SK-N-SH treated with all-trans-retinoic acid at 6 μM for 48 hours (cell line): ENCODE results near the gene MYLK.

Experiments
- ATAC-seq: fragments of 200-7000 bp; cut with Tn5 transposase; 3 replicates; pipeline ENCODE4 v1.9.1; 2020; ENCODE audit warnings: mild to moderate bottlenecking, moderate library complexity
- ARNTL ChIP-seq: fragments of 450-650 bp; formaldehyde crosslinking; IDR thresholded peaks from 2 replicates; pipeline ENCODE4 v1.5.0; 2020; ENCODE audit warnings: low read depth, mild to moderate bottlenecking, moderate library complexity, borderline replicate concordance
- BACH2 ChIP-seq: fragments of 250-450 bp; sonication (Bioruptor Pico); IDR thresholded peaks from 2 replicates; pipeline ENCODE4 v1.9.0; 2021; ENCODE audit warnings: mild to moderate bottlenecking, borderline replicate concordance
- CREB5 ChIP-seq: fragments of 250-450 bp; sonication (Bioruptor Pico); IDR thresholded peaks from 2 replicates; pipeline ENCODE4 v1.5.1; 2020; ENCODE audit warnings: low read depth, mild to moderate bottlenecking, moderate library complexity
- CSDC2 ChIP-seq: fragments of 250-450 bp; sonication (Bioruptor Pico); IDR thresholded peaks from 2 replicates; pipeline ENCODE4 v1.5.0; 2020; ENCODE audit warnings: mild to moderate bottlenecking, moderate library complexity
- CSRNP3 ChIP-seq: fragments of 250-450 bp; sonication (Bioruptor Pico); IDR thresholded peaks from 2 replicates; pipeline ENCODE4 v1.5.1; 2021; ENCODE audit warnings: mild to moderate bottlenecking, moderate library complexity
- ESRRG ChIP-seq: fragments of 250-450 bp; sonication (Bioruptor Pico); IDR thresholded peaks from 2 replicates; pipeline ENCODE4 v1.6.1; 2021; ENCODE audit warnings: mild to moderate bottlenecking
- GLIS3 ChIP-seq: fragments of 250-450 bp; sonication (Bioruptor Pico); IDR thresholded peaks from 2 replicates; pipeline ENCODE4 v1.5.0; 2020; ENCODE audit warnings: mild to moderate bottlenecking, moderate library complexity
- ISL1 ChIP-seq: fragments of 250-450 bp; sonication (Bioruptor Pico); IDR thresholded peaks from 2 replicates; pipeline ENCODE4 v2.1.2; 2022; ENCODE audit warnings: mild to moderate bottlenecking, moderate library complexity
- OSR1 ChIP-seq: fragments of 250-450 bp; sonication (Bioruptor Pico); IDR thresholded peaks from 2 replicates; pipeline ENCODE4 v1.8.0; 2022; ENCODE audit warnings: moderate library complexity, mild to moderate bottlenecking, inconsistent platforms
- PPARA ChIP-seq: fragments of 250-450 bp; sonication (Bioruptor Pico); IDR thresholded peaks from 2 replicates; pipeline ENCODE4 v1.5.0; 2020; ENCODE audit warnings: mild to moderate bottlenecking, borderline replicate concordance
- RARB ChIP-seq: fragments of 250-450 bp; sonication (Bioruptor Pico); IDR thresholded peaks from 2 replicates; pipeline ENCODE4 v1.8.0; 2021; ENCODE audit warnings: mild to moderate bottlenecking, moderate library complexity
- TCF4 ChIP-seq: fragments of 250-450 bp; sonication (Bioruptor Pico); IDR thresholded peaks from 2 replicates; pipeline ENCODE4 v1.8.0; 2021; ENCODE audit warnings: mild to moderate bottlenecking, moderate library complexity, borderline replicate concordance
- ZC3H10 ChIP-seq: fragments of 250-450 bp; sonication (Bioruptor Pico); IDR thresholded peaks from 2 replicates; pipeline ENCODE4 v1.5.1; 2021; ENCODE audit warnings: mild to moderate bottlenecking, moderate library complexity
- ZFP3 ChIP-seq: fragments of 250-450 bp; sonication (Bioruptor Pico); IDR thresholded peaks from 2 replicates; pipeline ENCODE4 v1.5.0; 2020; ENCODE audit warnings: mild to moderate bottlenecking, moderate library complexity
- ZFP30 ChIP-seq: fragments of 450-650 bp; formaldehyde crosslinking; IDR thresholded peaks from 2 replicates; pipeline ENCODE4 v1.5.0; 2022; ENCODE audit warnings: mild to moderate bottlenecking, moderate library complexity
- ZNF565 ChIP-seq: fragments of 450-650 bp; formaldehyde crosslinking; conservative IDR thresholded peaks from 2 replicates; pipeline ENCODE4 v1.5.0; 2020; ENCODE audit warnings: low read depth, mild to moderate bottlenecking, moderate library complexity
- ZNF70 ChIP-seq: fragments of 450-650 bp; formaldehyde crosslinking; IDR thresholded peaks from 2 replicates; pipeline ENCODE4 v1.5.0; 2020; ENCODE audit warnings: mild to moderate bottlenecking, moderate library complexity
- ZNF8 ChIP-seq: fragments of 450-650 bp; formaldehyde crosslinking; IDR thresholded peaks from 2 replicates; pipeline ENCODE4 v1.5.0; 2020; ENCODE audit warnings: mild to moderate bottlenecking, moderate library complexity
- TF ChIP-seq, protein P1 (sequence below): fragments of 250-450 bp; sonication (Bioruptor Pico); IDR thresholded peaks from 2 replicates; pipeline ENCODE4 v1.8.0; 2020; ENCODE audit warnings: mild to moderate bottlenecking, moderate library complexity, borderline replicate concordance
- TF ChIP-seq, protein P2 (sequence below): fragments of 250-450 bp; sonication (Bioruptor Pico); IDR thresholded peaks from 2 replicates; pipeline ENCODE4 v1.8.0; 2021; ENCODE audit warnings: low read depth, mild to moderate bottlenecking, moderate library complexity, borderline replicate concordance

Gene MYLK

GRCh38 chr3:123695731-123696640 lies 188.1 kb downstream of the MYLK start (continued):
- TF ChIP-seq CSRNP3 (CRISPR knock-in tag) (no peak), GLIS3 (CRISPR knock-in tag) (no peak), PPARA (no peak), ISL1 (CRISPR knock-in tag) (no peak), ARNTL (CRISPR knock-in tag) (no peak), RARB (CRISPR knock-in tag) (no peak)
- TF ChIP-seq, protein P1, sequence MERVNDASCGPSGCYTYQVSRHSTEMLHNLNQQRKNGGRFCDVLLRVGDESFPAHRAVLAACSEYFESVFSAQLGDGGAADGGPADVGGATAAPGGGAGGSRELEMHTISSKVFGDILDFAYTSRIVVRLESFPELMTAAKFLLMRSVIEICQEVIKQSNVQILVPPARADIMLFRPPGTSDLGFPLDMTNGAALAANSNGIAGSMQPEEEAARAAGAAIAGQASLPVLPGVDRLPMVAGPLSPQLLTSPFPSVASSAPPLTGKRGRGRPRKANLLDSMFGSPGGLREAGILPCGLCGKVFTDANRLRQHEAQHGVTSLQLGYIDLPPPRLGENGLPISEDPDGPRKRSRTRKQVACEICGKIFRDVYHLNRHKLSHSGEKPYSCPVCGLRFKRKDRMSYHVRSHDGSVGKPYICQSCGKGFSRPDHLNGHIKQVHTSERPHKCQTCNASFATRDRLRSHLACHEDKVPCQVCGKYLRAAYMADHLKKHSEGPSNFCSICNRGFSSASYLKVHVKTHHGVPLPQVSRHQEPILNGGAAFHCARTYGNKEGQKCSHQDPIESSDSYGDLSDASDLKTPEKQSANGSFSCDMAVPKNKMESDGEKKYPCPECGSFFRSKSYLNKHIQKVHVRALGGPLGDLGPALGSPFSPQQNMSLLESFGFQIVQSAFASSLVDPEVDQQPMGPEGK (CRISPR knock-in tag), result no peak
- TF ChIP-seq, all 23 proteins: peak for 0

DNA sequence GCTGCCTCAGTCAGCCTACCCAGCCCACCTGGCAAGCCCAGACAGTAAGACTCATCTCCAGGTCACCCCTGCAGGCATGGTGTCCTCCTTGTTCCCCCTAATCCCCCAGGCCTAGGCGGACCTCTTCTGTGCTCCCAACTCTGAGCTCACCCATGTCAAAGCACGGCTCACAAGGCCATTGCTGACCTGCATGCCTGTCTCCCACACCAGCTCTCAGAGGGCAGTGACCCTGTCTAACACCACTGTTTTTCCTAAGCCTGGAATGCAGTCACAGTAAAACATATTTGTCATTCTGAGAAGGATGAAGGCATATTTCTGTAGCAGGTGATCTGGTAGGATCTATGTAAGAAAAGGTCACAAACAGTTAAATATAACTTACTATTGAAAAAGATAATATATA lies 189.0 kb downstream of the MYLK start:
- TF ChIP-seq GLIS3 (CRISPR knock-in tag) (no peak), CREB5 (CRISPR knock-in tag) (no peak), OSR1 (CRISPR knock-in tag) (no peak), ZNF565 (CRISPR knock-in tag) (no peak), CSDC2 (CRISPR knock-in tag) (no peak)
- no peak for ATAC-seq

DNA sequence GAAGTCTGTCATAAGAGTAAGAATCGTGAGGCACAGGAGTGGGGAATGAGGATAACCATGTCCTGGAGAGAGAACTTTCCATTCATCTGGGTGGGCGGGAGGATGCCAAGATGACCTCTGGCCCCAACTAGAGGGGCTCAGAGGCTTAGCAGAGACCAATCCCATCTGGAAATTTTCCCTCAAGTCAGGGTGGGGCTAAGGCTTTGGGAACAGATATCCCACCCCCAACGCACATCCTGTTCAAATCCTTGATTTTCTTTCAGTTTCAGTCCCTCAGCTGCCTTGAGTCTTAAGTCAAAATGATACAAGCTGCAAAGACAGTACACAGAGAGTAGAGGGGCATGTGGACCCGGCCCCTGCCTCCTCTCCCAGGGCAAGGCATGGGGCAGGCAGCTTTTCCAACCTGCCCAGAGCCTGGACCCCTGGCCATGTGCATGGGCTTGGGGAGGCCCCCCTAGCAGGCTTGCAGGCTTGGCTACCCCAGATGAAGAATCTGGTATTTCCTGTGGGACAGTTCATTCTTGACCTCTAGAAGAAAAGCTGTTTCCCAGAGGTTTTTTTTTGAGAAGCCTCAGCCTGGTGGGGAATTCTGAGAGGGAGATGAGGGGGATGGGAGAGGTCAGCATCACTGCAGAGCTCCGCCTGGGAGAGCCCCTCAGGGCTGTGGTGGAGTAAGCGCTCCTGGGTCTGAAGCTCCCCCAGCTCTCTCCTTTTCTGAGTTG lies 189.6 kb downstream of the MYLK start:
- ATAC-seq, result no peak; the same call in 2 of the 3 replicates
- TF ChIP-seq BACH2 (CRISPR knock-in tag), result no peak
- no peak for TF ChIP-seq ZNF8
- TF ChIP-seq, protein P1 (CRISPR knock-in tag), result no peak
- TF ChIP-seq ZFP3, result no peak
- no peak for TF ChIP-seq ZC3H10
- no peak for TF ChIP-seq ISL1 (CRISPR knock-in tag)
- no peak for TF ChIP-seq CREB5 (CRISPR knock-in tag)
- no peak for TF ChIP-seq TCF4 (CRISPR knock-in tag)
- no peak for TF ChIP-seq ZFP30 (CRISPR knock-in tag)
- no peak for TF ChIP-seq RARB (CRISPR knock-in tag)
- no peak for TF ChIP-seq CSDC2 (CRISPR knock-in tag)
- no peak for TF ChIP-seq GLIS3 (CRISPR knock-in tag)
- no peak for TF ChIP-seq ESRRG (CRISPR knock-in tag)
- no peak for TF ChIP-seq ZNF70
- no peak for TF ChIP-seq ARNTL (CRISPR knock-in tag)
- TF ChIP-seq, protein P2, sequence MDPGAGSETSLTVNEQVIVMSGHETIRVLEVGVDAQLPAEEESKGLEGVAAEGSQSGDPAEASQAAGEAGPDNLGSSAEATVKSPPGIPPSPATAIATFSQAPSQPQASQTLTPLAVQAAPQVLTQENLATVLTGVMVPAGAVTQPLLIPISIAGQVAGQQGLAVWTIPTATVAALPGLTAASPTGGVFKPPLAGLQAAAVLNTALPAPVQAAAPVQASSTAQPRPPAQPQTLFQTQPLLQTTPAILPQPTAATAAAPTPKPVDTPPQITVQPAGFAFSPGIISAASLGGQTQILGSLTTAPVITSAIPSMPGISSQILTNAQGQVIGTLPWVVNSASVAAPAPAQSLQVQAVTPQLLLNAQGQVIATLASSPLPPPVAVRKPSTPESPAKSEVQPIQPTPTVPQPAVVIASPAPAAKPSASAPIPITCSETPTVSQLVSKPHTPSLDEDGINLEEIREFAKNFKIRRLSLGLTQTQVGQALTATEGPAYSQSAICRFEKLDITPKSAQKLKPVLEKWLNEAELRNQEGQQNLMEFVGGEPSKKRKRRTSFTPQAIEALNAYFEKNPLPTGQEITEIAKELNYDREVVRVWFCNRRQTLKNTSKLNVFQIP (CRISPR knock-in tag), result no peak
